NCI-H1436 (cell line): ENCODE data around the gene NRARP.

Source experiments
- DNase-seq: peaks from one replicate; lab custom pipeline; 2025; lab: John Stamatoyannopoulos, UW

The NRARP gene

DNA sequence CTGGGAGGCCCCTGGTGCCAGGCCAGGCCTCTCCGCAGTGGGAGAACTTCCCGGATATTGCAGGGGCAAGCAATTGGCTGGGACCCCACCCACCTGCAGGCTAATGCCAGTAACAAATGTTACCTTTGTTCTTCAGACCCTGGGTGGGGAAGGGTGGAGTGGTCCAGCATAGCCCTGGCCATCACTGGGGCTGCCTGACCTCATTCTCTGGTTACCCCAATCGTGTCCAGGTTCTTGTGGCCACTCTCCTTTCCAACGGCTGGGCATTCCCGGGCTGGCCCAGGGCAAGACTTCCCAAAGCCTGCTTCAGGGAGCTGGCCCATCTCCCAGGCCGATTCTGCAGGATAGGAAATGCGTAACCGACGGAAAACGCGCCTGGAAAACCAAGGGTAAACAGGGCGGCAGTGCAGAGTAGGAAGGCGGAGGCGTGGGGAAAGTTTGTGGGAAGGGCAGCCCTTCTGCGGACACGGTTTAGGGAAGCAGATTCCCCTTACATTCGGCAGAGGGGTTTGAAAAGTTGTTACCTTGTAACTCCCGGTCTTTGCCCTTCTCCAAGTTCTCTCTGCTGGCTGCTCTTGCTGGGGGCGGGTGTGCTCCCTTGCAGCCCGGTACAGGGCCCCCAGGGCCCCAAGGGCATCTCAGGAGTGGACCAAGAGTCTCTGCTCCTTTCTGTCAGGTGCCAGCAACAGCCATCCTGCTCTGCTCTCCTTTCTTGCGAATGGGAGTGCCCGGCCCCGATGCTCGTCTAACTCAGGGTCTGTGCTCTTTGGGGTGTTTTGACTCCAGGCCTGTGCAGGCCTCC lies 3.5 kb downstream of the NRARP start:
- DNase-seq: no peak

DNA sequence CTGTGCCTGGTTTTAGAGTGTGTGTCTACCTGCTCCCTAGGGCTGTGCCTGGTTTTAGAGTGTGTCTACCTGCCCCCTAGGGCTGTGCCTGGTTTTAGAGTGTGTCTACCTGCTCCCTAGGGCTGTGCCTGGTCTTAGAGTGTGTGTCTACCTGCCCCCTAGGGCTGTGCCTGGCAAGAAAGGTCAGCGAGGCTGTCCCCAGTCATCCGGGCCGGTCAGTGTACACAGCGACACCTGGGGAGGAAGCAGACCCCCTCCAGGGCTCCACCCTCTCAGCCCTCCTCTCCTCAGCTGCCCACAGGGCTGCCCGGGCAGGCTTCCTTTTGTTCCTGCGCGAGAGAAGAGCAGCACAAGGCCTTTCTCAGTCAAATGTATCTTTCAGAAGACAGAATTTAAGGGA lies 4.1 kb downstream of the NRARP start:
- no peak for DNase-seq

DNA sequence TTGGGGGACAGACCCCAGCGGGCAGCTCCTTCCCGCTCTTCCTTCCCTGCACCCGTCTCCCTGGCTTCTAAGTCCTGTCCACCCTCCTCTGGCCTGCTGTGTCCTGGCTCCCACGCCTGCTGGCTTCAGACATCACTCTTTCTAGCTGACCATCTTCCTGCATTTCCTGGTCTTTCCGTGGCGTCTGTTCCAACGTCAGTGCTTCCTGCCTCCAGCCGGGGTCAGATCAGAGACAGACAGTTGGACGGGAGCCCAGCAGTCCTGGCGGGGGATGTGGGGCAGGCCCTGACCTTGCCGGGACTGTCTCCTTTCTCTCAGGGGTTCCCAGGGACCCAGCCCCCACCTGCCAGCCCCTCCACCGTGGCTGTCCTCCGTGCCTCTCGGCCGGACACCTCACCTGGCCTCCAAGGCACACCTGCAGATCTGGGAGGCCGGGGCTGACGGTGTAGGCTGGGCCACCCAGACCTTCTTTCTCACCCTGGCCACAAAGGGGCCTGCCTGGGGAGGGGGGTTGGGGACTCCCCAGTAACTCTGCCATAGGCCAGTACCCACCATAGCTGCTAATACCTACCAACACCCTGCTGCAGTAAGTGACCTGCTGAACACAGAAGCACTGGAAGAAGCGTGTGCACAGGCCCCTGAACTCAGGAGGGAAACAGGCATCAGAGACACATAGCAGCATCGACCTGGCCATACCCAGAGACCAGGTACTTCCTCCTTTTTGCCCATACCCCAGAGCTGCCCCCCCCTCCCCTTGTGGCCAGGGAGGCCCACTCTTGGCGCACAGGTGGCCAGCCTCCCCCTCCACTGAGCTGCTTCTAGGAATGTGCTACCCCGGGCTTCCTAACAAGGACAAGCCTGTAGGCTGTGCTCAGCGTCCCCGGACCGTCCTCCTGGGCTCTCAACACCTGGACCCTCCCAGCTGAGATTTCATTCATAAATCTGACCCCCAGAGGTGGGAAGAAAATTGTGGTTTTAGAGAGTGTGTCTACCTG lies 5.1 kb downstream of the NRARP start:
- no peak for DNase-seq

DNA sequence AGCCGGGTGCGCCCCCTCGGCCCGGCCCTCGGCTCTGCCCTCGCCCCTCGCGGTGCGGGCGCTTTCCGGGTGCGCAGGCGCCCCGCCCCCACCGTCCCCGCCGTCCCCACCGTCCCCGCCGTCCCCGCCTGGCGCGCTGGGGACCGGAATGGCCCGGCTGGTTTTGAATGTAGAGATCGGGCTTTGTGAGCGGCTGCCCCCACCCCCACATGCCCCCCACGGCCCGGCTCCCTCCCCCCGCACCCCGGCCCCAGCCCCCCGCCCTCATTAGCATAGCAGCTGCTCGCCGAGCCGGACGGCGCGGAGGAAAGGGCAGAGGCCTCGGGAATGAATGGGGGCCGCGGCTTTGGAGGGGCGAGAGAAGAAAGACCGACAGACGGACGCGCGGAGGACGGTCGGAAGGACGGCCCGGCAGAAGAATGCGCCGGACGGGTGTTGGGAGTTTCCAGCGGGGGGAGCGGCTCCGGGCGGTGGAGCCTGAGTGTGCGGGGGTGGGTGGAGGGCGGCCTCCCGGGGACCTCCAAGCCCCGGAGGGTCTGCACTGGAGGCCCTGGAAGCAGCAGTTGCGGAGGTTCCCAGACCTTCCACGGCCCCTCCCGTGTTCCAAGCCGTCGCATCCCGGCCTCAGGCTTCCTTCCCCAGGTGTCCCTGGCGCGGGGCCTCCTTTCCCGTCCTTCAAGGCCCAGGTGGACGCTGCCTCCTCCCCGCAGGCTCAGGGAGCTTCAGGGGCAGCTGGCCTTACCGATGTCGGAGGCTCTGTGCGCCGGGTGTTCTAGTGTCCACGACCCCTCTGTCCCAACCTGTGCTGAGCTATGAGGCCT lies 6.0 kb downstream of the NRARP start:
- no peak for DNase-seq

DNA sequence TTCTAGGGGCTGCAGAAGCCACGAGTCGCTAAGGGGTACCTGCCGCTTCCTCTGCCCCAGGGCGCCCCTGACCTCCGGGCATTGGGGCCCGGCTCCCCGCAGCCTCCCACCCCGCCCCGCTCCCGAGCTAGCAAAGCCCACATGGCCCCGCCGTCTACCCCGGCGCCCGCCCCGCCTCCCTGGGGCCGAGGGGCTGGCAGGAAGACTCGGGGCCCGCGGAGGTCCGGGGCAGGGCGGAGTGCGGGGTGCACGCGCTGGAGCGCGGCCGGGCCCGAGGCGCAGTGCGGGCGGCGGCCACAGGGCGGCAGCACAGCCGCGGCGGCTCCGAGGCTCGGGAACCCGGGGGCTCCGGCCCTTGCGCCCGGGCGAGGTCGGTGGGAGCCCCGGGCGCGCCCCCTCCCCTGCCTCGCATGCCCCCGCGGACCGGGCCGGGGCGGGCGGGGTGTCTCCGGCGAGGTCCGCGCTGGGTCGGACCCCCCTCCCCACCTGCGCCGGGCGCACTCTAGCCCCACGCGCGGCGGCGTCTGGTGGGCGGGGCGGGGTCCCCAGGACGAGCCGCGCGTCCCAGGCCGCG lies 6.7 kb downstream of the NRARP start:
- no peak for DNase-seq

DNA sequence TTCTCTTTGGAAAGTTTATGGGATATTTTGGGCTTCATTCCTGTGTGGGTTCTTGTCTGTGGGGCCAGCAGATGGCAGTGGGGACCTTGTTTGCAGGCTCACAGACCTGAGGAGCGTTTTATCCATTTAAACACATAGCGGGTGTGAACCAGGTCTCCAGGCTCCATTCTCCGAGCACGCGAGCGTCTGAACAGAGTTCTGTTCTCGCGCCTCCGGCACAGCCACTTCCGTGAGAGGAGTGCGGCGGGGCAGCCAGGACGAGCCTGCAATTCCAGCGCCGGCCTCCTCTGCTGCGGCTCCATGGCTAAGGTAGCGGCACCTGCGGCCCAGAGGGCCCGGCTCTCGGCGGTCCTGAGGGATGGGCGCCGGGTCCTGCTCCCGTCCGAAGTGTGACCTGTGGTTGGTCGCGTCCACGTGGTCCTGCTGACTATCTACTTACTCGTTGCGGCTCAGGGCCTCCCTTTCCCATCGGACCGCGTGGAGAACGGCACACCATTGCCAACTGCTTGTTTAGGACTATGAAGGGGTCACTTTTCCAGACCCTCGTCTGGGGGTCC lies 7.3 kb downstream of the NRARP start:
- no peak for DNase-seq

DNA sequence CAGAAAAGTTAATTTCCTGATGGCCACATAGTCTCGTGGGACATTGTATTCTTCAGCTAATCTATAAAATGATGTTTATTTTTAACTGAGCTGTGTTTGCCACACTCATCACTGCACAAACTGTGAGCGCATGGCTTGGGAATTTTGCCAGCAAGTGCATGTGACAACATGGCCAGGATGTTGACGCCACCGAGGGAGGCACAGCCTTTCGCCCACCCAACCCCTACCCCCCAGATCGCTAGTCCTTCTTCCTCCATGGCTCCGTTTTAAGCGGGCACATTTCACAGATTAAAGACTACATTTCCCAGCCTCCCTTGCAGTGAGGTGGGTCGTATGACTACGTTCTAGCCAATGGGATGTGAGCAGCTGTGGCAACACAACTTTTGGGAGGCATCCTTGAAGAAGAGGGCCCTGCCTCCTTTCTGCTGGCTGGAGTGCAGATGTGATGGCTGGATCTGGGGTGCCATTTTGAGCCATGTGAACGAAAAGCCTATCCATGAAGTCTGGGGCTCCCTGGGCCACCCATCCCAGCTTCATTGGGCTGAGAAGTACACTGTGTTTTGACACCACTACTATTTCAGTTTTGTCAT lies 7.9 kb downstream of the NRARP start:
- no peak for DNase-seq

DNA sequence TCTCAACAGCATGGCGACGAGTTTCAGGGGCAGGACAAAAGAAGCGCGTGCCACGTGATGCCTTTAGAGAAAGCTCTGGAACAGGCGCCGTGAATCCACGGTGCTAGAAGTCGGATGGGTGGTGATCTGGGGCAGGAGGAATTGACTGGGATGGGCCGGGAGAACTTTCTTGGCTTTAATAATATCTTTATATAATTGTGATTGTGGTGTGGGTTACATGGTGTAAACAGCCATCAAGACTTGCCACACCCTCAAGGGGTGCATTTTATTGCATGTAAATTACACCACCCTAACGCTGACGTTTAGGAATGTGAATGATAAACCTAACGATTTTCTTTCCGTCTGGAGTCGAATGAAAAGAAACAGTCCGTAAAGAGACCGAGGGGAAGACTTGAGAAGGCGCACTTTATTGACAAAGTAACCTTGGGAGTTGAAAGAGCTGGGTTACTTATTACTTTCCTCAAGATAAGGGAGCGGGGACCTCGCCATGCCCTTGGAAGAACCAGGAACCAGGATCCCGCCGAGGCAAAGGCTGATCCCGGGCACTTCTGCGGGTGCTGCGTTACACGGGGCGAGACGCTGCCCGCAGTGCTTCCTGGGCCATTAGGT lies 8.5 kb downstream of the NRARP start:
- no peak for DNase-seq

DNA sequence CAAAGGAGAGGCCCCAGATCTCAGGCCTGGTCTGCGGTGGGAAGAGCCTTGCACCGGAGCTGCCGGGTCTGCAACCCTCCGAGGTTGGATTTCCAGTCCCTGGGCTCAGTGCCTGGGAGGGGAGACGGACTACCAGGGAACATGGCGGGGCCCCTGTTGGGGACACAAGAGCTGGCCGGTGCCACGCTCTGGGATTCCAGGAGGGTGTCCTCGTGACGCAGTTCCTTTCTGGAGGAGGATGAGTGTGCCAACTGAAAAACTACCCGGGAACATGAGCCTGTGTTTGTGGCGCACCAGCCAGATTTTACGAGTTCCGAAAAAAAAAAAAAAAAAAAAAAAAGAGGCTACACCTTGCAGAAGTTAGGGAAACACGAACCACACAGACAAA lies 9.0 kb downstream of the NRARP start:
- no peak for DNase-seq

DNA sequence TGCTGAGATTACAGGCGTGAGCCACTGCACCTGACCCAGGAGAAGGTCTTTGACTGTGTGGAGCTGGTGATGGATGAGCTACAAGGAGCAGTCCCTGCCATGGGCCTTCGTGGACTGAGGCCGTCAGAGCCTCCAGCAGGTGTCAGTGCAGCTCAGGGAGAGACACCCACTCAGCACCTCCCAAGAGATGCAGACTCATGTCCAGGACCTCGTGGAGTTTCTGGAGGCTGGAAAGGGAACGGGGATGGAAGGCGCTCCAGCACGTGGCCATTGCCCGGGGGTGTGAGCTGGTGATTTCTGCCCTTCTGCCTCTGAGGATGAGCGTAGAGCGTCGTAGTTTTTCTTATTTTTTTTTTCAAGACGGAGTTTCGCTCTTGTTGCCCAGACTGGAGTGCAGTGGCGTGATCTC lies 15.1 kb downstream of the NRARP start:
- peak; percentile 47 for DNase-seq

DNA sequence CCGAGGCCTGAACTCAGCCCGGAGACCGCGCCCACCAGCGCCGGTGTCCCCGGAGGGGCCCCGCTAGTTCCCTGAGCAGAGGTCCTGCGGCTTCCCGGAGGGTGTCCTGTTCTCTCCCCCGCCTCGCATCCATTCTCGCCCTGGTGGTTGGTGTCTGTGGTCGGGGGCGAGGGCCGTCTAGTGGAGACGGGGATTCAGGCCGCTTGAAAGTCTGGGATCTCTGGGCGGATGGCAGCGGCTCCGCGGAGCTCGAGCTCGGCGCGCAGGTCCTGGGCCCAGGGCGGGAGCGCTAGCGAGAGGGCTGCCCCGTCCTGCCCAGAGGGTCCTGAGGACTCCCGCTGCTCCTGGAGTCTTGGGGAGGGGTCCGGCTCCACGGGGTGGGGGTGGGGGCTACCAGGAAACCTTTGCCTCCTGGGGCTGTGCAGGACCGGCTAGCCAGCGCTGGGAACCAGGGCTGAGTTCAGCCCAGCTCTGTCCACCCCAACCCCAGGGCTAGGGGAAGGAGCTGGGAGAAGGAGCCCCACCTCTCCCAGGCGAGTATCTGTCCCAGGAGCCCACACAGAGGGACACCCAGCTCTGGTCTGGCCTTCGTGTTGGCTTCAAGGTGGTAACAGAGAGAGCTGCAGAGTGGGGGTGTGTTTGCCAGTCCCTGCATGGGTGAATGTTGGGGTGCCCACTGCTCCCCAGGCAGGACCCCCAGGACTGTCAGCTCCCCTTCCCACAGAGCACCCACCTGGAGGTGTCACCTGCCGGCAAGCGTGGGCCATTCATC lies 20.5 kb downstream of the NRARP start:
- DNase-seq: no peak

DNA sequence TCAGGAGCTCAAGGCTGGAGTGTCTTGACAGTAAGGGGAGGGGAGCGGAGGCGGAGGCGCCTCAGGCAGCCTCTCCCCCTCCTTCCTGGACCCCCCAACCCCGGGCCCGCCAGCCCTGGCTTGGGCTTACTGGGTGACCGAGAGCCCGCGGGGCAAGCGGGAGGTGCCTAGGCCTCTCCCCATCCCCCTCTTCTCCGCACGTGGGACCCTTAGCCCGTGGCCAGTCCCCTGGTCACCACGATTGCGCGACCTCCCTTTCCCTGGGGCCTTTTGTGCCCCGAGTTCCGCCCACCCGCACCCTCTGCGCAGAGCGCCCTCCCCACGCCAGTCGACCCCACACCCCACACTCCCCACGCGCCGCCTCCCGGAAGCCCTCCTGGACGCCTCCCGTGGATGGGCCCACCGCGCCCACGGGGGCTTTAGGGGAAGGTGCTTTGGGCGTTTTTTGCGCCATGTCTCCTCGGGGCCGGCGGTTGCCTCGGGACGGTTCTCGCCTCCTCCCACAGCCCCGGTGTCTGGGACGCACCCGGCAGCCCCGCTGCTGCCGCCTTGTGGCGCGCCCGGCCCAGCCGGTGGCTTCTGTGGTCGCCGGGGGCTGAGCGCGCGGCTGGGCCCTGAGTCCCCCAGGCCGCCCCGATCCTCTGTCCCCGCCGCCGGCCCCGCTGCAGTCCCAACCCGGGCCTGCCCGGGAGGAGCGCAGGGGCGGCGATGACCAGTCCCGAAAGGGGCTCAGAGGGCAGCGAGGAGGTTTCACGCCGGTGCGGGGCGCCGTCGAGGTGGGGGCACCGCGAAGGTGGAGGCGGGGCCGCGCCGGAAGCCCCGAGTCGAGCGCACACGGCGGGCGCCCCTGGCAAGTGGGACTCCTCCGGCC lies 21.4 kb downstream of the NRARP start:
- DNase-seq: no peak

DNA sequence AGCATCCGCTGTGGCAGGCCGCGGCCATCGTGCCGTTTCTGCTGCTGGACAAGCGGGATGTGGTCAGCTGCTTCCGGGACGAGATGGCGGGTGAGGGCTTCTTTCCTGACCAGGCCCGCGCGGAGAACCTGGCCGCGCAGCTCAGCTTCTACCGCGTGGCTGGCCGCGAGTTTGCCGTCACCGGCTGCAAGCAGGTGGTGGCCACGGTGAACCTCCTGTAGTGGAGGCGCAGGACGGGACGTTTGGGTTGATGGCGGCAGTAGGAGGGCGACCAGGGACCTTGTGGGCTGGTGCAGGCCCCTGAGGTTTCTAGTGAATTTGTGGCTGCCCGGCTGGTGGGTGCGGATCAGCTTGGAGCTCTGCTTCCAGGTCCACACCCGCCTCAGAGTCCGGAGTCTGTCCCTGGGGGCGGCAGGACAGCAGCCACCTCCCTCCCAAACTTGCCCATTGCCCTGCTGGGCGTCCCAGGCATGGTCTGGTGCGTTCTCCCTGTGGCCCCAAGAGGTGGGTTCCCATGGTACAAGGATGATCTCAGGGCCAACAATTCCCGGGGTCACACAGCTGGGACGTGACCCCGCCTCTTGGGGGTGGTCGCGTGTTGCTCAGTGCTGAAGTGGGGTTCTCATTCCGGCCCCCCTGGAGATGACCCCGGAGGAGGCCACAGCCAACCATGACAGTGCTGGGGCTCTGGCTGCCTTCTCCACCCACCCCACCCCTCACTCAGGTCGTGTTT lies 22.2 kb downstream of the NRARP start:
- no peak for DNase-seq

DNA sequence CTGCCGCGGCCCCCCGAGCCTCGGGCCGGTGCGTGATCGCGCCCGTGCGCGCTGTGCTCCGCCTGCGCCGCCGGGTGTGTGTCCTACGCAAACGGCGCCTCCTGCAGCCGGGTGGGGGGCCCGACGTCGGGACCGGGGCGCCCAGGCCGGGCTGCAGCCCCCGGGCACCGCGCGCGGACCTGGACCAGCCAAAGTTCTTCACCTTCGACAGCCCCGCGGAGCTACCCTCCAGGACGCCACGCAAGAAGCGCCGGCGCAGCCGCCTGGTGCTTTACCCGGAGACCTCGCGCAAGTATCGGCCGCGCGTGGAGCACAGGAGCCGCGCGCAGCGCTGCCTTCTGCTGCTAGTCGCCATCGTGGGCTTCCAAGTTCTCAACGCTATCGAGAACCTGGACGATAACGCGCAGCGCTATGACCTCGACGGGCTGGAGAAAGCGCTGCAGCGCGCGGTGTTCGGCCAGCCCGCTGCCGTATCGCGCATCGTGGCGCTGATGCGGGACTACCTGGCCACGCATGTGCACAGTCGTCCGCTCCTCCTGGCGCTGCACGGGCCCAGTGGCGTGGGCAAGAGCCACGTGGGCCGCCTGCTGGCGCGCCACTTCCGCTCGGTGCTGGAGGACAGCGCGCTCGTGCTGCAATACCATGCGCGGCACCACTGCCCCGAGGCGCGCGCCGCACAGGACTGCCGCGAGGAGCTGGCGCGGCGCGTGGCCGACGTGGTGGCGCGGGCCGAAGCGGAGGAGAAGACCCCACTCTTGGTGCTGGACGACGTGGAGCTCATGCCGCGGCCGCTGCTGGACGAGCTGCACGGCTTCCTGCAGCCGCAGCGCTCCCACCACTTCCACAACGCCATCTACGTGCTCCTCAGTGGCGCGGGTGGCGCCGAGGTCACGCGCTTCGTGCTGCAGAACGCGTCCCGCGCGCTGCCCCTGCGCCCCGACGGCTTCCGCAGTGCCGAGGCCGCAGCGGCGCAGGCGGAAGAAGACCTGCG lies 23.1 kb downstream of the NRARP start:
- no peak for DNase-seq

DNA sequence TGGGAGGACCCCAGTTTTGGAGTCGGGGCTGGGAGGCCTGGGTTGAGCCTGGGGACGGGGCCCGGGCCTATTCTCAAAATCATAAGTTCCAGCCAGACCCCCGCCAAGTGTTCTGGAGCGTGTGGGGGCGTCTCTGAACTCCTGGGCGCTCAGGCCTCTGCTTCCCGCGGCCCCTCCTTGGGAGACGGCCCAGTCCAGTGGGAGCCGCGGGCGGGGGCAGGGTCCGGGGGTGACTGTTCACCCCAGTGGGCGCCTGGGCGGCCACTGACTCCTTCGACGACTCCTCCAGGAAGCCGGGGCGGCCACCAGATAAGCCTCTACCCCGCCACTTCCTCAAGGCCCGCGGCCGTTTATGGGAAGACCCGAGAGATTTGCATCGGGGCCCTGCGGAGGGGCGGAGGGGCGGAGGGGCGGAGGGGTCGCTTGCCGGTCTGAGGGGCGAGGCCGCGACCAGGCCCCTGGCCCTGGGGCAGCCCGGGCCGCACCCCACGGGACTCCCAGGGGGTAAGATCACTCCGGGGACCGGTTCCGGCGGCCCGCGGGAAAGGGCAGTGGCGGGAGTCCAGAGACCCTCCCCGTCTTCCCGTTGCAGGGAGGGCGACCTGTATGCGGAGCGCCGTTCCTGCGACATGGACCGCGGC lies 23.9 kb downstream of the NRARP start:
- DNase-seq: no peak

DNA sequence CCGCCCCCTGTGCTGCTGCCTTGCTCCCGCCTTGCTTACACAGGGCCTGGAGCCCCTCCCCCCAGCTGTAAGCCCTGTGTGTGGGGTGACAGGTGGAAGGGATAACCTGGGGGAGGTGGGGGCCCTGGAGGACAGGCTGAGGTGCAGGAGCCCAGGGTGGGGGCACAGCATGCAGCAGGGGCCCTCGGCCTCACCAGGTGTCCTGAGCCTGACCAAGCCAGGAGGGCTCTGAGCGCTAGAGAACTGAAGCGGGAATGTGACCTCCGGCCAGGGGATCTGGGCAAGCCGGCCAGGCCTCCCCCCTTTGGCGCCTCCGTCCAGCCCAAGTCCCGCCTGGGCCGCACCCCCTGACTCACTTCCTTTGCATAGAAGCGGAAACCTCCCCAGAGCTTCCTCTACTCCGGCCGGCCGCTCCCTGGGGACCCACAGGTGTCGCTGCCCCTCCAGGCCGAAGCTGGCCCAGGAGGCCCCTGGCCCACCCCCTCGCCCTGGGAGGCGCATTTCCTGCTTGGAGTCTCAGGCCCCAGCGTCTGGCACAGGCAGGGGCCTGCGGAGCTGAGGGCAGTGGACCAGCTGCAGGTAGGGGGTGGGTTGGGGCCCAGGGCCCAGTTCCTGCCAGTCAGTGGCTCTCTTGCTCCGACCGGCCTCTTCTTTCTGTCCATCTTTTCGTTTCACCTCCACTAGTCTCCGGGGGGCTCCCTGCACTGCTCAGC lies 24.6 kb downstream of the NRARP start, which contains the start of gene TOR4A:
TSS of gene TOR4A (plus strand) at position 398 of the 713 bp plus-strand sequence. CDS start 964 bp downstream, outside the sequence.
- DNase-seq: no peak
